ENCODE measurements around the gene NARF.
"Not testable (repeated sequence)": the region's sequence is repeated elsewhere in the genome, so short reads cannot be mapped to it uniquely, and the experiment has no call there.

The NARF gene

DNA sequence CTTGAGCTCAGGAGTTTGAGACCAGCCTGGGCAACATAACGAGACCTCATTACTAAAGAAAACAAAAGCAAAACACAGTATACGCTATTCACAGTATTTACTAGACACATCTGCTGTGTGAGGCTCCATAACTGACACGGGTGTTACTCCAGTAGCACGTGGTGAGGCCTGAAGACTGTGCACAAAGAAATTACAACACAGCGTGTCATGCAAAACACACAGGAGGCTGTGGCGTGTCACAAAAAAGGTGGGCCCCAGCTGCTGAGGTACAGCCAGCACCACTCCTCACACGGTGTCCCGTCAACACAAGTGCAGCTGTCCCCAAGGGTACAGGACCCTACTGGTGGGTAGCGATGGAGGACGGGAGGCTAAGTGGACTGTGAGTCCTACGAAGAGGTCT is 10.7 kb upstream of the NARF start:
- DNase-seq: no peak

DNA sequence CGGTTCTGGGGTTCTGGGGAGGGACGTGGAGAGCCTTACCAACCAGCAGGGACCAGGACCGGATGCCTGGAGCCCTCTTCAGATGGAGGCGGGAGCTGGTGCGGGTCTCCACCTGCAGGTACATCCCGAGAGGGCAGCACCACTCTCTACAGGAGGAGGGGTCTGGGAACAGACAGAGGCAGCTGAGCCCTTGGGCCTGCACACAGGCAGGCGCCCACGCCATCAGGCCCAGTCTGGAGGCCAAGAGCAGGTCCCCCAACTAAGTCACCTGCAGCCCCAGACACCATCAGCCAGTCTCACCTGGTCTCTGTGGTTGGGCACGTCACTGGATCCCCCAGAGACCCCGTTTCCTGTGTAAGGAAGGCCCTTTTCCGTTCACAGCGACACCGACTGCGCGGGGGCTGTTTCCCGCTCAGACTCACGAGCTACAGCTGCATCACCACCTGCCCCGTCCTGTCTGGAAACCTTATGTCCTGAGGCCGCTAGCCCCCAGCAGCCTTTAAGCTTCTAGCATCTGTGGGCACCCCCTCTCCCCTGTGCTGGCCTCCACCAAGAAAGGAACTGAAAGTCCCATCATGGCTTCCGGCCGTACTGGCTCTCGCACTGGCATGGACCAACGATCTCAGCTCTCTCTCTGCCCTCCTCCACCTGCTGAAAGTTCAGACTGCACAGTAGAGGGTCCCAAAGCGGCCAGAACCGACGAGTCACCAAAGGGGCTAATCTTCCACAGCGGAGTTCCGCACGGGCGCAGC is 9.2 kb upstream of the NARF start:
- peak; percentile 62 for DNase-seq

DNA sequence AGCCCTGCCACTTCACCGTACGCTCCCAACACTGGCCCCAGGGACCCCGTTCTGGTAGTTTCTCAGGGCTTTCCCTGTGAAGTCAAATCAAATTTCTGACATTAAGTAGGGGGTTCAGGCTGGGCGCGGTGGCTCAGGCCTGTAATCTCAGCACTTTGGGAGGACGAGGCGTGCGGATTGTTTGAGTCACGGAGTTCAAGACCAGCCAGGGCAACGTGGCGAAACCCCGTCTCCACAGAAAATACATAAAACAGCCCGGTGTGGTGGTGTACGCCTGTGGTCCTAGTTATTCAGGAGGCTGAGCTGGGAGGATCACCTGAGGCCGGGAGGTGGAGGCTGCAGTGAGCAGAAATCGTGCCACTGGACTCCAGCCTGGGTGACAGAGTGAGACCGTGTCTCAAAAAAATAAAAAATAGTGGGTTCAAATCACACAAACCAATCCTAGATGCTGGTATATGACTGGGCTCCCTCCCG is 8.6 kb upstream of the NARF start:
- DNase-seq: no peak

DNA sequence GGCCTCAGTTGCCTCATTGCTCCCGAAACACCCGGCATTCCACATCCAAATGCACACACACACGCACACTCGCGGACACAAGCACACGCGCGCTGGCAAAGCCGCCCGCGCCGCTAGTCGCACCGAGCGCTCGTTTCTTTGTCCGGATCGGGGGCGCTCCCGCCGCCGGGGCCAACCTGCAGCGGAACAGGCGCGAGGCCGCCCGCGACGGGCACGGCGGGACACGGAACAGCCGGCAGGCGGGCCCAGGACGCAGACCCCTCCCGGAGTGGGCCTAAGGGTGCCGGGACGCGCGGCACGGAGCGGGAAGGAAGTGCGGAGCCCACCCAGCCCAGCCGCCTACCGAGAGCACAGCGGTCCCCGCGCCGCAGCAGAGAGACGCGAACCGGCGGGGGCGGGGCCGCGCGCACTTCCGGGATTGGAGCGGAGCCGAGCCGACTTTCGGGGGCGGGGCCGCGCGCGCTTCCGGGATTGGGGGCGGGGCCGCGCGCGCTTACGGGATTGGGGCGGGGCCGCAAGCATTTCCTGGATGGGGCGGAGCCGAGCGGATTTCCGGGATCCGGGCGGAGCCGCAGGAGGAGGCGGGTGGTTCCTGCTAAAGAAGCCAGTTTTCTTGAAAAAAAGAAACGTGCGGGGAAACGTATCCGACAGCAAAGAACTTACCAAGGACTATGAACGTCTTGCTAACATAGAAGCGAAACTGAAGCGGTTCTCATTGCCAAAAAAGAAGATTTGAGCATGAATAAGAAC is 8.0 kb upstream of the NARF start, which contains the start of gene CYBC1:
Gene CYBC1 (minus strand): TSS at position 396 of the 750 bp plus-strand sequence. CDS start 1,498 bp downstream, outside the sequence.
- peak; percentile 95 for DNase-seq

DNA sequence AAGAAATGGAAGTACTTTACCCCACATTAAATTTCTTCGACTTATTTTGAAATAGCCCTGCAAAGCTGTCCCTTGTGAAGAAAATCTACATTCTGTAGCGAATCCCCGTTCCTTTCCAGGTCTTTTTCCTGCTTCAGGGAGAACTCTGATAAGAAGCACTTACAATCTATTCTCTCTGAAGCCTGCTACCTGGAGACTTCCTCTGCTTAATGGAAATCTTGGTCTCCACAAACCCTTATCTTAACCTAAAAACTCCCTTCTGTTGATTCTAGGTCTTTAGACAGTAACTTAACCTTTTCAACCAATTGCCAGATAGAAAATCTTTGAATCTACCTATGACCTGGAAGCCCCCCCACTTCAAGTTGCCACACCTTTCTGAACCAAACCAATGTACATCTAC is 6.4 kb upstream of the NARF start:
- no peak for DNase-seq

DNA sequence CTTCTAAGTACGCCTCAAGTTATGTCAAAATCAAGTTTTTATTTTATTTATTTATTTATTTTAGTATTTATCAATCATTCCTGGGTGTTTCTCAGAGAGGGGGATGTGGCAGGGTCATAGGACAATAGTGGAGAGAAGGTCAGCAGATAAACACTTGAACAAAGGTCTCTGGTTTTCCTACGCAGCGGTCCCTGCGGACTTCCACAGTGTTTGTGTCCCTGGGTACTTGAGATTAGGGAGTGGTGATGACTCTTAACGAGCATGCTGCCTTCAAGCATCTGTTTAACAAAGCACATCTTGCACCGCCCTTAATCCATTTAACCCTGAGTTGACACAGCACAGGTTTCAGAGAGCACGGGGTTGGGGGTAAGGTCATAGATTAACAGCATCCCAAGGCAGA is 5.4 kb upstream of the NARF start:
- not testable (repeated sequence) for DNase-seq

DNA sequence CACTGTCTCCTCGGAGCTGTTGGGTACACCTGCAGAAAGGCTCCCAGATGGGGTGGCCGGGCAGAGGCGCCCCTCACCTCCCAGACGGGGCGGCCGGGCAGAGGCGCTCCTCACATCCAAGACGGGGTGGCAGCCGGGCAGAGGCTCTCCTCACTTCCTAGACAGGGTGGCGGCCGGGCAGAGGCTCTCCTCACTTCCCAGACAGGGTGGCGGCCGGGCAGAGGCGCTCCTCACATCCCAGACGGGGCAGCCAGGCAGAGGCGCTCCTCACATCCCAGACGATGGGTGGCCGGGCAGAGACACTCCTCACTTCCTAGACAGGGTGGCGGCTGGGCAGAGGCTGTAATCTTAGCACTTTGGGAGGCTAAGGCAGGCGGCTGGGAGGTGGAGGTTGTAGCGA is 4.8 kb upstream of the NARF start:
- not testable (repeated sequence) for DNase-seq

DNA sequence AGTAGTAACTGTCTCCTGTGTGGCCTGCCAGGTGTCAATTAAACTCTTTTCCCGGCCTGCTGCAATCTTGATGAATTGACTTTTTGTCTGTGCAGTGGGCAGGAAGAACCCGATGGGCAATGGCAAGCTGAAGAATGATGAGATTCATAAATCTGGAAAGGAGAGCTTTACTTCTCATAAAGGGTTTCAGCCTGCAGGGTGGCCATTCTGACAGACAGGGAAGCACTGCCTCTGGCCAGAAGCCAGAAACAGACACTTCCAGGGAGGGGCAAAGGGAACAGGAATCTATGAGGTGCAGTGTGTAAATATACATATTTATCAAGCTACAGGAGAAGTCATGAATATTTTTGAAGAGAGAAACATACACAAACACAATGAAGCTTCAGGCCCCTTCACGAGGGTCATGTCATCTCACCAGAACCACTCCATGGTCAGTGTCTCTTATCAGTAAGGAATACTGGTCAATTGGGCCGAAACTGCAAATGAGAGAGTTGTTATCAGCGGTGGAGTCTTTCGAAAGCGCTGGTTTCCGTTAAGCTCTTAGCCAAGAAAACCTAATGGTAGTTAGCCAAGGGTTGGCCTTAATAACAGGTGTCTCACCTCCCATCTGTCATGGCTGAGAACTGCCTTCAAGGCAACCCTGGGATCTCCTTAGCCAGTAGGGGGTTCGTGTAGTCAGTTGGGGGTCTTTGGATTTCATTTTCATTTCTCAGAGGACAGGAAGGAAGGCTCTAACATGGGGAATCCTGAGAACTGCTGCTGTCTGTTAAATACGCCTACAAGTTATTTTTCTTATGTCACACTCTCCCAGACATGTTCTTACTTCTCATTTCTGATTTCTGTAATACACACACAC is 1.2 kb upstream of the NARF start:
- DNase-seq: no peak

DNA sequence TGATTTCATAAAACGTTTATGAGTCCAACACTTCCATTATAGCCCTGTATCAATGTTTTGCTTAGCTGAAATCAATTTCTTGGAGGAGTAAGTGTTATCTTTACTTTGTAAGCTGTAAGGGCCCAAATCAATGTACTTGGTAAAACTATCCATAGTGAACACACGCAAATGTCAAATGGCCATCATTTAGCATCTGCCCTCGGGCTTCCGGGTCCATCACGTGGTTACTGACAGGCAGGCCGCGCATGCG is 687 bp upstream of the NARF start:
- no peak for DNase-seq

DNA sequence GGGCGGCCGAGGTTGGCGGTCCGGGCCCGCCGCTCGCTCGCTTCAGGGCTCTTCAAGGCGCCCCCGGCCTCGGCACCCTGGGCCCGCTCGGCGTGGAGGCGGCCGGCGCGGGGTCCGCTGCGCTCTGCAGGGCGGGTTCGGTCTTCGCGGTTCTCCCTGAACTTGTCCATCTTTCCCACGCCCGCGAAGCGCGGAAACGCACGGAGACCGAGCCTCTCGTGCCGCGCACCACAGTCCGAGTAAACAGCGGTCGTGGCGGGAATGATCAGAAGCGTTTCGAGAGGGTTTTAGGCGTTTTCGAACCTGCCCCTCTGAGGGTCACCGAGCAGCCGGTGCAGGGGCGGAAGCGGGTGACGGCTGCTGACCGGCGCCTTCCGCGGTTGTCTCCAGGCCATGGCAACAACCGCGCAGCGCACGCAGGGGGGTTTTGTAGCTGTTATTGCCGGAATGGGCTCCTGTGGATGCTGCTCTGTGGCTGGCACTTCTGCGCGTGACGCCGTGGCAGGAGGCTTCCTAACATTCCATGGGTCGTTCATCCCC is 414 bp downstream of the NARF start:
- peak; percentile 42 for DNase-seq

DNA sequence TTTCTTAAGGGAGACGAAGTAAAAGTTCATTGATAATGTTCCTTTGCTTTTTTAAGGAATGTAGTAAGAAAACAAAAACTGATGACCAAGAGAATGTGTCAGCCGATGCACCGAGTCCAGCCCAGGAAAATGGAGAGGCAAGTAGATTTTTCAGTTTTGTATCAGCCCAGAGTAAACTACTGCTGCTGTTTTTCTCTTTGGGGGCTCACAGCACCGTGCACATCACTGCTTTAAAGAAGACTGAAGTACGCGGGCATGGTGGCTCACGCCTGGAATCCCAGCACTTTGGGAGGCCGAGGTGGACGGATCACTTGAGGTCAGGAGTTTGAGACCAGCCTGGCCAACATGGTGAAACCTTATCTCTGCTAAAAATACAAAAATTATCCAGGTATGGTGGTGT is 1.4 kb downstream of the NARF start:
- DNase-seq: not testable (repeated sequence)

DNA sequence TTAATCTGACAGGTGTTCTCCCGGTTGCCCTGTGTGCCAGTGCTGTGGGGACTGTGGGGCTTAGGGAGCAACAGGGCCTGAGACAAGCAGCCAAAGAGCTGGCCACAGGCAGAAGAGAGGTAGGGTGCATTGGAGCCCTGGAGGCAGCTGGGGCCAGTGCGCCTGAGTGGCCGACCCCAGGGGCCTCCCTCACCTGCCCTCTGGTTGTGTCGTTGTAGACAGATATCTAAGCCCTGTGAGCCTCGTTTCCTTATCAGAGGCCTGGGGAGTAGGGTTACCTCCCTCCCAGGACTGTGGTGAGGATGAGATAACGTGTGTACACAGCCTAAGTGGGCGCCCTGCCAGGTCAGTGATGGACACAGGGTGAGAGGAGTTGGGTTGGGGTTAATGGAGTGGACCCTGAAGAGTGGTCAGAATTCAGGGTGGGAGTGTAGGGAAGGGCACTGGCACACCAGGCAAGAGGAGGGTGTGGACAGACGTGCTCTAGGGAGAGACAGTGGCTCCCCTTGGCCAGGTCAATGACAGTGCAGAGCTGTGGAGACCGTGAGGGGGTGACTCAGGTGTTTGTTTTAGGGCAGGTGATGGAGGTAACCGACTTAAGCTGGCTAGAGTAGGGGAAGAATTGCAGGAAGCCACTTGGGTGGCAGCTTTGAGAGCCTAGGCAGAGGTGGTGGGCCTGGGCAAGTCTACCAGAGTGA is 3.4 kb downstream of the NARF start:
- no peak for DNase-seq

DNA sequence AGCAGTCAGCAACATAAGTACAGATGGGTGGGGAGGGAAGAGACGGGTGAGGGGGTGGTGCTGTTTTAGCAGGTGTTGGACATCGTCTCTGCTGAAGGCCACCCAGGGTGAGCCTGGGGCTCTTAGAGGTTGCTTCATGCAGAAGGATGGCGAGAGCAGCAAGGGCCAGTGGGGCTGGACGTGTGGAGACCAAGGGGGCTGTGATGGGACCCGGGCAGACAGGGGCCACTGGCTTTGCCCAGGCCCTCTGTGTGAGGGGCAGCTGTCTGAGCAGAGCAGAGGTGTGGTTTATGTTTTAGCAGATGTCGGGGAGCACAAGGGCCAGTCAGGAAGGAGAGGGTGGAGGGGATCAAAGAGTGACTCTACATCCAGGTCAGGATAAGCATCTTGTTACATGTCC is 4.8 kb downstream of the NARF start:
- no peak for DNase-seq

DNA sequence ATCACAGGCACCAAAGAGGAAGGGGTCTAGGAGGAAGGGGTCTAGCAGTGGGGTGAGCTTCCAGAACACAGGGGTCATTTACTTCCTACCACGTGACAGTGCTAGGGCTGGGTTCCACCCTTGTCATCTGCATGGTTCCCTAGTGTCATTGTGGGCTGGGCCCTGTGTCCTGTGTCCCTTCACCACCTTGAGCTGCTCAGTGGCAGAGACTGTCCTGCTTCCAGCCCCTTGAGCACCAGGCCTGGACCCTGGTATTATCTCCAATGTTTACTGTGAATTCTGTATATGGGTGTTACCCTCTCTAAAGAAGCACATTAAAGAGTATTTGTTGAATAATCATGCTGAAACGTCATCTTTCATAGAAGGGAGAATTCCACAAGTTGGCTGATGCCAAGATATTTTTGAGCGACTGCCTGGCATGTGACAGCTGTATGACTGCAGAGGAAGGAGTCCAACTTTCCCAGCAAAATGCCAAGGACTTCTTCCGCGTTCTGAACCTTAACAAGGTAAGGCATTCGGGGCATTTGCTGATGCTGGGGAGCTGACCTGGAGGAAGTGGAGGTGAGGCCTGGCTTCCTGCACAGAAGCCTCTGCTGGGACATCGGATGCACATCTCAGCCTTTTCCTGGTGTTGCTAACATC is 5.5 kb downstream of the NARF start:
- DNase-seq: no peak

DNA sequence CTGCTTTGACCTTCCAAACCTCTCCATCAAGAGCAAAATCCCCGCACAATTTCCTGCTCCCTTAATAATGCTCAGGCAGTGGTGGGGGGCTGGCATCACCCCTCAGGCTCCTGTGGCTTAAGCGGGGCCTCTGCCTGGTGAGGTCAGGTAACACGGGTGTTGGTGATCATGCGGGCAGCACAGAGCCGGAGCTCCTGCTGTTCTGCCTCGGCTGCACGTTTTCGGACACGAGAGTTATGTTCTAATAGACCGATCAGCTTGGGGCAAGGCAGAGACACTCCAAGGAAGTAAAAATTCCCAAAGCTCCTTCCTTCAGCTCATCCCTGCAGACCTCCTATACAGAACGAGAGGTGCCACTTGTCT is 6.0 kb downstream of the NARF start:
- no peak for DNase-seq

DNA sequence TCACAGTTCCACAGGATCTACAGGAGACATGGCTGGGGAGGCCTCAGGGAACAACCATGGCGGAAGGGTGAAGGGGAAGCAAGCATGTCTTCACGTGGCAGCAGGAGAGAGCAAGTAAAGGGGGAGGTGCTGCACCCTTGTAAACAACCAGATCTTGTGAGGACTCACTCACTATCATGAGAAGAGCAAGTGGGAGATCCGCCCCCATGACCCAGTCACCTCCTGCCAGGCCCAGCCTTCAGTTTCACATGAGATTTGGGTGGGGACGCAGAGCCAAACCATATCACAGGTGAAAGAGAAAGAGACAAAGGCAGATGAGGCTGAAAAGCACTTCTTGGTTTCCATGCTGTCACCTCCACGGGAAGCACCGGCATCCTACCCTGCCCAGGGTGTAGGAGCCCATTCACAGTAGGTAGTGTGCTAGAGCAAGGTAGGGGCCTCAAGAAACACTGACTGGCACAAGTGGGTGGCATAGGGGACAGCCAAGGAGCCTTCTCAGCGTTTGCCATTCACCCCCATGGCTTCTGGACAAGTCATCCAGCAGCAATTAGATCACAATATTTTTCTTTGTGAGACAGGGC is 6.6 kb downstream of the NARF start:
- no peak for DNase-seq

DNA sequence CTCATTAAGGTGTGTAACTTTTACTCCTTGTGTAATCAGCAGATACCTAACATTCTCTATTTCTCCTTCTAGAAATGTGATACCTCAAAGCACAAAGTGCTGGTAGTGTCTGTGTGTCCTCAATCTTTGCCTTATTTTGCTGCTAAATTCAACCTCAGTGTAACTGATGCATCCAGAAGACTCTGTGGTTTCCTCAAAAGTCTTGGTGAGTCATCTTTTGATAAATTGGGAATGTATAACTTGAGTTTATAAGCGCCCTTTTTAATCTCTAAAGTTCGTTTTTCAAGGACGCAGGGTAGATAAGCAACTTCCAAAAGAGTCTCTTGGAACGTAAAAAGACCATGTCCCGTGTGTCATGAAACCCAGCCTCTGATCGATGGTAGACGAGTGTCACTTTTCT is 10.2 kb downstream of the NARF start:
- no peak for DNase-seq

DNA sequence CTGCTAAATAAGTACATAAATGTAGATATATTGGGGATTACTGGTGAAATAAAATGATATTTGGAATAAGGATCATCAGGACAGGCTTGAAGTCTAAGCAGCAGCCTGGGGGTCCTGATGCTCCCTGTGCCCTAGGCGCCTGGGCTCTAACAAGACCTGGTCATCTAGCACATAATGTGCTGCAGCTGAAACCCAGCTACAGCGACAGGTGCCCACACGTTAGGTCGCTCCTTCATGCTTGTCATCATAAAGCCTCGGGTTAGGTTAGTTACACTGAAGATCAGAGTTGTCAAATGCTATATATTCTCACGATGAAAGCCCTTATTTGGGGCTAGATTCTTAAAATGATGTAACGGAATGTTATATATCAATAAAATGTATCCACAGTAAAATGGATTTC is 11.5 kb downstream of the NARF start:
- no peak for DNase-seq

DNA sequence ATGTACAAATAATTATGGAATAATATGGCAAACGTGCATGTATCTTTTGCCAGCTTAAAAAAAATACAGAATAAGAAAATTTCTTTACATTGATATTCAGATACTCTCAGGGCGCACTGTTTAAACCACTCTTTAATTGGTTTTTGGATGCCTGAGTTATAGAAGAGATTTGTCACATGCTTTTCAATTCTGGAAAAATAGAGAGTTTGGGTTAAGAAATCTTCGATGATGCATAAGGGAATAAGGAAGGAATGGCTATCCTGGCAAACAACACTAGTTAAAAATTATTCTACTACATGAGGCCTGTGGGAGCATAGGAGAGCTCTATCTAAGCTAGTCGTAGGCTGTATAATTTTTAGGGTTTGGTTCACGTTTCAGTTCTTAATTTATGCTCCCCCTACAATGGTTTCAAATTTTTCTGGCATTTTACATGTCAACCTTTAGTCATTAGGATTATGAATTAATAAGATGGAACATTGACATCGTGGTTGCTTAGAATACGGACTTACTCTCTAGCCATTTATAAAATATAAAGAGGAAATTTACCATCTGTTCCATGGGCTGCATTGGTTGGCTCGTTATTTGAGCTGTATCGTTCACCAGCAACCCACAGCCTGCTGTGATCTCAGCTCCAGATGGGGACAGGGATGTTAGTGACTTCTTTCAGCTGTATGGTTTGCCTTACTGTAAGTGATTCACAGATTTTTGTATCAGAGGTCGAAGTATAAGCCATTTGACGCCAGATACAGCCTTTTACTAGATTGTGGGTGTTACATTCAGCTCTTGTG is 15.9 kb downstream of the NARF start:
- no peak for DNase-seq

DNA sequence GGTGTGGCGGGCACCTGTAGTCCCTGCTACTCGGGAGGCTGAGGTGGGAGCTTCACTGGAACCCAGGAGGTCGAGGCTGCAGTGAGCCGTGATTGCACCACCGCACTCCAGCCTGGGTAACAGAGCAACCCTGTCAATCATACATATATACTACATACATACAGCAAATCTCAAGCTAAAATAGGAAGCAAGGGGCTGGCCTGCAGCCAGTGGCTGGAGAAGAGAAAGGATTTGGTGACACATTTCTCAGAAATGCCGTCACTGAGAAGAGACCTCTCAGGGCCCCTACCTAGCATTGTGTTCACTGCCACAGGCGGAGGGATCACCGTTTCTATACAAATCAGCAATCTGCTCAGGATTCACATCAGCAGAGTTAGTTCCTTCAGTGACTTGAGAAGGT is 16.9 kb downstream of the NARF start:
- DNase-seq: no peak

DNA sequence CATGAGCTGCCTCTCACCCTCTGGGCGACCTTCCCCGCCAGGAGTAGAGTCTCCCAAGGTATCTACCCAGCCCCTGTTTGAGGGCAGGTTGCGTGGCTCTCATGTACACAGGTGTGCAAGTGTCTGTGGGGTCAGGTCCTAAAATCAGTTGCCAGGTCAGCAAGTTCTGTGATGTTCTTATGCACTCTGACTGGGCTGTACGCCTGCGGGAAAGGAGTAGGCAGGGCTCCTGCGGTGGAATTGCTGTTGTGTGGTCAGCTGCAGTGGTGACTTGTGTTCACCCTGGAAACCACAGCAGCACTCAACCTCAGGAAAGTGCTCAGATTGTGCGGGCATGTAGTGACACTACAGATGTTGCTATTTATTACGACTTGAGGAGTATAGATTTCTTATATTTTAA is 19.4 kb downstream of the NARF start:
- DNase-seq: no peak
